PFSK-1 (cell line): Measurements from ENCODE around the gene HNRNPC.

Source experiments
- FOXP2 ChIP-seq: optimal IDR thresholded peaks from 2 replicates; pipeline ENCODE3; 2011; ENCODE audit warnings: borderline replicate concordance, control low read depth, inconsistent platforms; ENCODE audit not compliant: insufficient read depth; ENCODE audit errors: extremely low read length, extremely low read depth
- POLR2AphosphoS5 ChIP-seq: IDR thresholded peaks from 2 replicates; pipeline ENCODE4 v1.6.1; 2012; ENCODE audit warnings: low read depth, mild to moderate bottlenecking, control low read depth, low read length, moderate library complexity
- SIN3A ChIP-seq: IDR thresholded peaks from 2 replicates; pipeline ENCODE4 v1.6.1; 2012; ENCODE audit warnings: mild to moderate bottlenecking, low read length, moderate library complexity, borderline replicate concordance; ENCODE audit not compliant: insufficient read depth
- TAF1 ChIP-seq: IDR thresholded peaks from 2 replicates; pipeline ENCODE4 v1.6.1; 2012; ENCODE audit warnings: low read length, control low read depth, borderline replicate concordance; ENCODE audit not compliant: insufficient read depth
- TF ChIP-seq, protein P1 (sequence below), 2 experiments: IDR thresholded peaks; 2 replicates each; pipeline versions ENCODE4 v1.6.1 to v1.8.0; 2011 to 2012; ENCODE audit warnings: low read depth in 2 of 2, low read length in 2 of 2, control low read depth in 1 of 2, inconsistent platforms in 1 of 2, mild to moderate bottlenecking in 1 of 2, moderate library complexity in 1 of 2; ENCODE audit not compliant: insufficient read depth in 1 of 2

The HNRNPC gene

DNA sequence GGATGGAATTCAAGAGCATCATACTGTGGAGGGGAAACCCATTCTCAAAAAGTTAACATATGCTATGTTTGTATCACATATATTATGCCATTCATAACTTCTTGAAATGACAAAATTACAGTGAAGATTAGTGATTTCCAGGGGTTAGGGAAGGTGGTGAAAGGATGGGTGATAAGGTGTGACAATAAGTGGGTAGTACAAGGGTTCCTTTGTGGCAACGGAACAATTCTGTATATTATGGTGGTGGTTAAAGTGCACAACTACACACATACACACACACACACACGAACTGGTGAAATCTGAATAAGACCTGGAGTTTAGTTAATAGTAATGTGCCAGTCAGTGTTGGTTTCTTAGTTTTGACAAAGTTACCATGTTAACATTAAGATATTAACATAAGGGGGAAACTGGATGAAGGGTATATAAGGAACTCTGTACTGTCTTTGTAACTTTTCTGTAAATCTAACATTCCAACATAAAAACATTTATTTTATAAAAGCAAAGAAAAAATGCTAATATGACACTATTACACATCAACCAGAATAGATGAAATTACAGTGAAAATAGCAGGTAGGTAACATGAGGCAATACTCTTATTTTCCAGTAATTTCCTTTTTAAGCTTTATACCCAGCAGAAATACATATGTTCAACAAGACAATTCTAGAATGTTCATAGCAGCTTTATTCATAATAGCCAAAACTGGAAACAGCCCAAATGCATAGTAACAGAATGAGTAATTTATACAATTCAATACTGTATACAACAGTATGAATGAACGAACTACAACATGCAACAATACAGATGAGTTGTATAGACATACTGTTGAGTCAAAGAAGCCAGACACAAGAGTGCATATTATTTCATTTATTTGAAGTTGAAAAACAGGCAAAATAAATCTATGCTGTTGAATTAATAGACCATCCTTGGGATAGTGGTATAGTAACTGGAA lies 69.4 kb downstream of the HNRNPC start:
- TF ChIP-seq FOXP2 (no peak), POLR2AphosphoS5 (no peak), SIN3A (no peak), TAF1 (no peak)
- TF ChIP-seq, protein P1, sequence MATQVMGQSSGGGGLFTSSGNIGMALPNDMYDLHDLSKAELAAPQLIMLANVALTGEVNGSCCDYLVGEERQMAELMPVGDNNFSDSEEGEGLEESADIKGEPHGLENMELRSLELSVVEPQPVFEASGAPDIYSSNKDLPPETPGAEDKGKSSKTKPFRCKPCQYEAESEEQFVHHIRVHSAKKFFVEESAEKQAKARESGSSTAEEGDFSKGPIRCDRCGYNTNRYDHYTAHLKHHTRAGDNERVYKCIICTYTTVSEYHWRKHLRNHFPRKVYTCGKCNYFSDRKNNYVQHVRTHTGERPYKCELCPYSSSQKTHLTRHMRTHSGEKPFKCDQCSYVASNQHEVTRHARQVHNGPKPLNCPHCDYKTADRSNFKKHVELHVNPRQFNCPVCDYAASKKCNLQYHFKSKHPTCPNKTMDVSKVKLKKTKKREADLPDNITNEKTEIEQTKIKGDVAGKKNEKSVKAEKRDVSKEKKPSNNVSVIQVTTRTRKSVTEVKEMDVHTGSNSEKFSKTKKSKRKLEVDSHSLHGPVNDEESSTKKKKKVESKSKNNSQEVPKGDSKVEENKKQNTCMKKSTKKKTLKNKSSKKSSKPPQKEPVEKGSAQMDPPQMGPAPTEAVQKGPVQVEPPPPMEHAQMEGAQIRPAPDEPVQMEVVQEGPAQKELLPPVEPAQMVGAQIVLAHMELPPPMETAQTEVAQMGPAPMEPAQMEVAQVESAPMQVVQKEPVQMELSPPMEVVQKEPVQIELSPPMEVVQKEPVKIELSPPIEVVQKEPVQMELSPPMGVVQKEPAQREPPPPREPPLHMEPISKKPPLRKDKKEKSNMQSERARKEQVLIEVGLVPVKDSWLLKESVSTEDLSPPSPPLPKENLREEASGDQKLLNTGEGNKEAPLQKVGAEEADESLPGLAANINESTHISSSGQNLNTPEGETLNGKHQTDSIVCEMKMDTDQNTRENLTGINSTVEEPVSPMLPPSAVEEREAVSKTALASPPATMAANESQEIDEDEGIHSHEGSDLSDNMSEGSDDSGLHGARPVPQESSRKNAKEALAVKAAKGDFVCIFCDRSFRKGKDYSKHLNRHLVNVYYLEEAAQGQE (IDR thresholded peaks at IDR 0.05; ENCODE audit: insufficient read depth in 1 of 2, low read depth in 2 of 2, low read length in 2 of 2) = no peak

DNA sequence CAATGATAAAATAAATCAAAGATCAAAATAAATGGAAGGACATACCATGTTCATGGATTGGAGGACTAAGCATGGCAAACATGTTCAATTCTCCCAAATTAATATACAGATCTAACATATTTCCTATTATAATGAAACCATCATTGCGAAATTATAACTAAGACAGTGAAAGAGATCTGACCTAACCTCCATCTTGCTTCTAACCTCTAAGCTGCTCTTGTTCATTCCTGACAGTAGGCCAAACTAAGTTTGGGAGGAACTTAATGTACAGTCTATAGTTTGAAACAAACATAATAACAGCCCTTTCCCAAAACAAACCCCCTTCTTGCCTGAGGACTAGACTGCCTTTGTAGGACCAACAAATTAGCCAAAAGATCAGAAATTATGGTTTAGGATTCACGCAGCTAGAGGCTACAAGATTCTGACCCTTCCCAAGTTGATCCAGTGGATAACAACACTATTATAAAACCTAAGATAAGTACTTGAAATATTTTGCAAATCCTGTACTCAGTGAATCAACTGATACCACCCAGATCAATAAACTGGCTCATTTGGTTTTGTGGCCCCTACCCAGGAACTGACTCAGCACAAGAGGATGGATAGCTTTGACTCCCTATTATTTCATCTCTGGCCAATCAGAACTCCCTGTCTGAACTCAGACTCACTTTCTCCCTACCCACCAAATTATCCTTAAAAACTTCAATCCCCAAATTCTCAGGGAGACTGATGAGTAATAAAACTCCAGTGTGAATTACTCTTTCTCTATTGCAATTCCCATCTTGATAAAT lies 71.6 kb downstream of the HNRNPC start:
- TF ChIP-seq TAF1 = no peak
- TF ChIP-seq POLR2AphosphoS5 = no peak

DNA sequence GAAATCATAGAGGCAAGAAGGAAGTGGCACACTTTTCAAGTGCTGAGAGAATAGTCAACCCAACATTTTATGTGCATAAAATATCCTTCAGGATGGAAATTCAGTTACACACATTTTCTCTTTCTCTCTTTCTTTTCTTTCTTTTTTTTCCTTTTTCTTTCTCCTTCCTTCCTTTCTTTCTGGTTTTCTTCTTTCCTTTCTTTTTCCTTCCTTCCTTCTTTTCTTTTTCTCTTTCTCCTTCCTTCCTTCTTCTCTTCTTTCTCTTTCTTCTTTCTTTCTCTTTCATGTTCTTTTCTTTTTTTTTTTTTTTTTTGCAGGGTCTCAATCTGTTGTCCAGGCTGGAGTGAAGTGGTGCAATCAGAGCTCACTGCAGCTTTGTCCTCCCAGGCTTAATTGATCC lies 74.6 kb downstream of the HNRNPC start:
- TF ChIP-seq FOXP2 (no peak), POLR2AphosphoS5 (no peak), TAF1 (no peak), SIN3A (no peak)
- TF ChIP-seq, protein P1 (IDR thresholded peaks at IDR 0.05; ENCODE audit: insufficient read depth in 1 of 2, low read depth in 2 of 2, low read length in 2 of 2) = no peak

DNA sequence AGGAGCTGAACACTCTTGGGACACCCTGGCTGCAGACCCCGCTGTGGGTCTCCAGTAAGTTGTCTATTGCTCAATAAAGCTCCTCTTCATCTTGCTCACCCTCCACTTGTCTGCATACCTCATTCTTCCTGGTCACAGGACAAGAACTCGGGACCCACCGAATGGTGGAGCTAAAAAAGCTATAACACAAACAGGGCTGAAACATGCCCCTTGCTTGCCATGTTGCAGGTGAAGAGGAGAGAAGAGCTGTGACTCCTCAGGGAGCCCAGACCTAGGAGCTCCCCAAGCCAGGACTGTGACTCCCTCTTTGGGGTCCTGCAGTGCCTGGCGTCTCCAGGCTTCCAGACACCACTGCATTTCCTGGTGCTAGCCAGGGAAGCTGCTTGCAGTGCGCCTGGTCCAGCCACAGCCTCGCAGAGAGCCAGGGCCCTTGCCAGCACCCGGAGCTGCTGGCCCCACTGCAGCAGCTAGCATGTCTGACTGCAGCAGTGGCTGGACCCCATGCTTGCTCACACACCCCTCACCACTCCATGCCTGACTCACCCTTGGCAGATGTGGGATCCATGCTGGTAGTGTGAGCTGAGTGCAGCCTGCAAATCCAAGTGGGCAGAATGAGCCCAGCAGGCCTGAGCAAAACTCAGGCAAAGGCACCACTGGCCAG lies 76.2 kb downstream of the HNRNPC start:
- no peak for TF ChIP-seq SIN3A
- TF ChIP-seq TAF1 = no peak
- no peak for TF ChIP-seq FOXP2
- TF ChIP-seq POLR2AphosphoS5 = no peak
- TF ChIP-seq, protein P1 (IDR thresholded peaks at IDR 0.05; ENCODE audit: insufficient read depth in 1 of 2, low read depth in 2 of 2, low read length in 2 of 2) = no peak

DNA sequence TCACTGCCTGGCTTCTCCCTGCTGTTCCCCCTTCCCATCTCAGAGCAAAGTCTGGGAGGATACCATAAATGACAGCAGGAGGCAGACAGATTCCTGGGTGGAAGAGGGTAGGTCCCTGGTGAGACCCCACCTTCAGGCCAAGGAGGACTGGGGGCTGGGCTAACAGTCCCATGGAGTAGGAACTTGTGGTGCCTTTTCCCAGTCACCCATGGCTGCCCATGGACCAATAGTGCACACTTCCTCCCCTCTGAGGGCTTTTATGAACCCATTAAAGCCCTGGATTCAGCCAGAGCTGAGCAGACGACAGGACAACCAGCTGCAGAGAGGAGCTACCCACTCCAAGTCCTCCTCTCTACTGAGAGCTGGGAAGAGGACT lies 76.8 kb downstream of the HNRNPC start:
- TF ChIP-seq POLR2AphosphoS5 = no peak
- TF ChIP-seq TAF1 = no peak
- no peak for TF ChIP-seq SIN3A
- TF ChIP-seq FOXP2 = no peak
- TF ChIP-seq, protein P1 (IDR thresholded peaks at IDR 0.05; ENCODE audit: insufficient read depth in 1 of 2, low read depth in 2 of 2, low read length in 2 of 2) = no peak
